HEK293 (cell line): ENCODE measurements around the gene MDH1B.

Experiments
- CTCF ChIA-PET: fragments of 350-600 bp; formaldehyde crosslinking; extraction: SDS; loops from one replicate; lab custom pipeline; 2021; ENCODE audit warnings: antibody characterized with exemption; lab: Yijun Ruan, JAX
- POLR2A ChIA-PET: fragments of 300-600 bp; formaldehyde crosslinking; extraction: SDS; loops from one replicate; lab custom pipeline; 2020; ENCODE audit warnings: antibody characterized with exemption, inconsistent platforms; lab: Yijun Ruan, JAX
- H3K27ac ChIP-seq: fragments of 200-500 bp; sonication (Bioruptor generic); 2 replicates; pipeline ENCODE4 v1.5.1; 2014; ENCODE audit warnings: low read depth, low read length, control low read depth, inconsistent platforms; ENCODE audit errors: extremely low read depth
- H3K36me3 ChIP-seq, 2 experiments: fragments of 200-500 bp in 1 of 2; sonication (Bioruptor generic) in 1 of 2; 1 replicate in 1 of 2; 2 replicates in 1 of 2; pipeline ENCODE4 v1.5.1; 2014 to 2017; ENCODE audit warnings: inconsistent platforms in 2 of 2, low read length in 2 of 2; ENCODE audit not compliant: control insufficient read depth in 2 of 2, insufficient read depth in 1 of 2
- H3K4me1 ChIP-seq: fragments of 200-500 bp; sonication (Bioruptor generic); 2 replicates; pipeline ENCODE4 v1.5.1; 2014; ENCODE audit warnings: mild to moderate bottlenecking, low read length, inconsistent platforms; ENCODE audit not compliant: control insufficient read depth, insufficient read depth
- H3K4me3 ChIP-seq: 2 replicates; pipeline ENCODE4 v1.5.1; 2011; ENCODE audit warnings: low read depth, mild to moderate bottlenecking, control low read depth, low read length, moderate library complexity
- H3K9me3 ChIP-seq: fragments of 200-500 bp; sonication (Bioruptor generic); 2 replicates; pipeline ENCODE4 v1.5.1; 2014; ENCODE audit warnings: low read depth, low read length, inconsistent platforms; ENCODE audit not compliant: control insufficient read depth, insufficient read depth
- HIC1 ChIP-seq: fragments of 450-650 bp; formaldehyde crosslinking; IDR thresholded peaks from 2 replicates; pipeline ENCODE4 v1.5.1; 2016; ENCODE audit warnings: missing biosample characterization, missing genetic modification characterization
- MEIS1 ChIP-seq: sonication (generic); formaldehyde crosslinking; IDR thresholded peaks from 2 replicates; pipeline ENCODE4 v1.8.1; 2022; ENCODE audit warnings: missing genetic modification reagents, mild to moderate bottlenecking, borderline replicate concordance
- OVOL3 ChIP-seq: fragments of 450-650 bp; formaldehyde crosslinking; IDR thresholded peaks from 2 replicates; pipeline ENCODE4 v1.5.1; 2016; ENCODE audit warnings: missing biosample characterization, missing genetic modification characterization
- PRDM10 ChIP-seq: fragments of 450-650 bp; formaldehyde crosslinking; IDR thresholded peaks from 2 replicates; pipeline ENCODE4 v1.5.1; 2016; ENCODE audit warnings: missing biosample characterization, missing genetic modification characterization
- ZNF175 ChIP-seq: fragments of 450-650 bp; formaldehyde crosslinking; IDR thresholded peaks from 2 replicates; pipeline ENCODE4 v1.5.1; 2016; ENCODE audit warnings: missing biosample characterization, missing genetic modification characterization
- ZNF280D ChIP-seq: fragments of 450-650 bp; formaldehyde crosslinking; IDR thresholded peaks from 2 replicates; pipeline ENCODE4 v1.5.1; 2016; ENCODE audit warnings: missing biosample characterization, missing genetic modification characterization
- ZNF350 ChIP-seq: fragments of 450-650 bp; formaldehyde crosslinking; IDR thresholded peaks from 2 replicates; pipeline ENCODE4 v1.5.0; 2017; ENCODE audit warnings: missing biosample characterization, mild to moderate bottlenecking, missing genetic modification characterization
- ZNF37A ChIP-seq: fragments of 450-650 bp; IDR thresholded peaks from 2 replicates; pipeline ENCODE4 v1.5.1; 2018; ENCODE audit warnings: missing biosample characterization, missing genetic modification characterization
- ZNF416 ChIP-seq: fragments of 450-650 bp; formaldehyde crosslinking; IDR thresholded peaks from 2 replicates; pipeline ENCODE4 v1.5.1; 2016; ENCODE audit warnings: missing biosample characterization, missing genetic modification characterization
- ZNF514 ChIP-seq: fragments of 450-650 bp; formaldehyde crosslinking; IDR thresholded peaks from 2 replicates; pipeline ENCODE4 v1.5.1; 2016; ENCODE audit warnings: missing biosample characterization, missing genetic modification characterization
- ZNF677 ChIP-seq: fragments of 450-650 bp; IDR thresholded peaks from 2 replicates; pipeline ENCODE4 v1.5.0; 2018; ENCODE audit warnings: missing biosample characterization, mild to moderate bottlenecking, missing genetic modification characterization, moderate library complexity
- ZNF777 ChIP-seq: fragments of 450-650 bp; formaldehyde crosslinking; IDR thresholded peaks from 2 replicates; pipeline ENCODE4 v1.5.1; 2017; ENCODE audit warnings: missing biosample characterization, missing genetic modification characterization, borderline replicate concordance
- ZNF843 ChIP-seq: fragments of 450-650 bp; formaldehyde crosslinking; IDR thresholded peaks from 2 replicates; pipeline ENCODE4 v1.5.1; 2016; ENCODE audit warnings: missing biosample characterization, missing genetic modification characterization
- ZSCAN23 ChIP-seq: fragments of 450-650 bp; formaldehyde crosslinking; IDR thresholded peaks from 2 replicates; pipeline ENCODE4 v1.5.1; 2016; ENCODE audit warnings: missing biosample characterization, missing genetic modification characterization
- ZSCAN5A ChIP-seq: fragments of 450-650 bp; formaldehyde crosslinking; IDR thresholded peaks from 2 replicates; pipeline ENCODE4 v1.5.1; 2016; ENCODE audit warnings: missing biosample characterization, missing genetic modification characterization

Gene MDH1B

GRCh38 chr2:206740800-206741199 lies 24.3 kb downstream of the MDH1B start:
- no peaks in the 10 kb centered on the region for H3K4me1 ChIP-seq
- ChIA-PET CTCF (interaction anchor here (0.6 to 0.7 kb wide), 2 partner anchors 11 to 20 kb away, joined by 3 read pairs; no protein-coding TSS in a partner anchor), POLR2A (no interaction called here)

GRCh38 chr2:206739271-206739670 lies 25.9 kb downstream of the MDH1B start:
- Histone ChIP-seq H3K9me3 (no peaks in the 10 kb centered on the region), H3K4me1 (no peaks in the 10 kb centered on the region), H3K4me3 (no peak overlapping the region), H3K27ac (no peak overlapping the region), H3K36me3 (no peaks in the 10 kb centered on the region)
- ChIA-PET CTCF (interaction anchor here (1.3 kb wide), 1 partner anchor 56 kb away, joined by 6 read pairs; no protein-coding TSS in a partner anchor), POLR2A (no interaction called here)
- TF ChIP-seq ZNF677 (tag by site-specific recombination) (no peak), ZSCAN23 (tag by site-specific recombination) (no peak), ZNF350 (no peak), HIC1 (tag by site-specific recombination) (no peak), ZNF777 (no peak)

More at GRCh38 chr2:206740800-206741199, 24.3 kb downstream of the MDH1B start:
- no peak overlapping the region for H3K27ac ChIP-seq
- H3K9me3 ChIP-seq, result no peaks in the 10 kb centered on the region
- no peaks in the 10 kb centered on the region for H3K36me3 ChIP-seq
- H3K4me3 ChIP-seq, result no peak overlapping the region
- TF ChIP-seq ZNF843 (tag by site-specific recombination), result no peak
- no peak for TF ChIP-seq ZNF280D (tag by site-specific recombination)
- TF ChIP-seq OVOL3 (tag by site-specific recombination), result no peak
- TF ChIP-seq ZNF514 (tag by site-specific recombination), result no peak
- TF ChIP-seq ZNF416 (tag by site-specific recombination), result no peak
- no peak for TF ChIP-seq MEIS1 (CRISPR knock-in tag)
- TF ChIP-seq ZNF37A (tag by site-specific recombination), result no peak
- no peak for TF ChIP-seq ZNF175 (tag by site-specific recombination)
- TF ChIP-seq ZSCAN5A (tag by site-specific recombination), result no peak
- no peak for TF ChIP-seq PRDM10 (tag by site-specific recombination)
